Activated CD4-positive, alpha-beta T cell treated with anti-CD3 and anti-CD28 coated beads, Interleukin-2, amount 50 U/mL, for 48 hours (primary cell): ENCODE measurements around the gene SMG6.
"Not testable (repeated sequence)": the region's sequence is repeated elsewhere in the genome, so short reads cannot be mapped to it uniquely, and the experiment has no call there.

Experiments used
- DNase-seq, 2 experiments: peaks; one replicate each; pipeline ENCODE4 v3.0.0-alpha.2; 2020

SMG6 gene

GRCh38 chr17:2174468-2175293, 128.9 kb downstream of the SMG6 start:
- no peak for DNase-seq

- DNase-seq: no peak
Measured at GRCh38 chr17:2174014-2174413, 129.6 kb downstream of the SMG6 start.

- no peak for DNase-seq
Measured at GRCh38 chr17:2172999-2173398, 130.6 kb downstream of the SMG6 start.

GRCh38 chr17:2172077-2172851, 131.3 kb downstream of the SMG6 start:
- DNase-seq: no peak

- no peak for DNase-seq
Measured at GRCh38 chr17:2171702-2172076, 131.9 kb downstream of the SMG6 start.

GRCh38 chr17:2170023-2170422, 133.6 kb downstream of the SMG6 start:
- DNase-seq: peak; percentile 22 to 43

- DNase-seq: not testable (repeated sequence)
Measured at GRCh38 chr17:2165723-2166122, 137.9 kb downstream of the SMG6 start.

GRCh38 chr17:2158396-2158780, 145.2 kb downstream of the SMG6 start:
- DNase-seq: no peak

- no peak for DNase-seq
Measured at GRCh38 chr17:2157675-2158395, 145.8 kb downstream of the SMG6 start.

- DNase-seq: no peak
Measured at GRCh38 chr17:2157081-2157480, 146.5 kb downstream of the SMG6 start.

- no peak for DNase-seq
Measured at GRCh38 chr17:2156666-2157065, 146.9 kb downstream of the SMG6 start.

- no peak for DNase-seq
Measured at GRCh38 chr17:2155573-2155972, 148.0 kb downstream of the SMG6 start.

GRCh38 chr17:2151358-2152033, 152.1 kb downstream of the SMG6 start:
- DNase-seq: no peak

GRCh38 chr17:2150806-2151205, 152.8 kb downstream of the SMG6 start:
- no peak for DNase-seq

GRCh38 chr17:2149934-2150333, 153.7 kb downstream of the SMG6 start:
- DNase-seq: no peak

- DNase-seq: no peak
Measured at GRCh38 chr17:2146132-2146871, 157.3 kb downstream of the SMG6 start.

- no peak for DNase-seq
Measured at GRCh38 chr17:2144701-2145100, 158.9 kb downstream of the SMG6 start.

GRCh38 chr17:2143332-2143731, 160.3 kb downstream of the SMG6 start:
- DNase-seq: no peak

GRCh38 chr17:2142682-2143081, 160.9 kb downstream of the SMG6 start:
- not testable (repeated sequence) for DNase-seq

GRCh38 chr17:2140683-2141082, 162.9 kb downstream of the SMG6 start:
- no peak for DNase-seq

- no peak for DNase-seq
Measured at GRCh38 chr17:2138761-2139160, 164.8 kb downstream of the SMG6 start.

- peak in 1 of 2 experiments; percentile 10 for DNase-seq
Measured at GRCh38 chr17:2138318-2138717, 165.3 kb downstream of the SMG6 start.
